HepG2 (cell line): ENCODE measurements around the gene ADAMTS13. TPM values are rescaled to one million over a fixed set of nuclear protein-coding genes. Genes with fewer than 3 reads are reported as not detected.

Source experiments
- AHDC1 ChIP-seq: sonication (generic); formaldehyde crosslinking; IDR thresholded peaks from 2 replicates; pipeline ENCODE4 v1.5.1; 2020; ENCODE audit warnings: mild to moderate bottlenecking, missing genetic modification reagents, borderline replicate concordance
- BCL6 ChIP-seq: IDR thresholded peaks from 2 replicates; pipeline ENCODE4 v1.6.1; 2016; ENCODE audit warnings: missing genetic modification reagents, missing compliant biosample characterization
- PHF21A ChIP-seq: sonication (generic); formaldehyde crosslinking; IDR thresholded peaks from 2 replicates; pipeline ENCODE4 v1.5.0; 2020; ENCODE audit warnings: mild to moderate bottlenecking, missing genetic modification reagents
- PLSCR1 ChIP-seq: sonication (generic); formaldehyde crosslinking; IDR thresholded peaks from 2 replicates; pipeline ENCODE4 v1.5.0; 2020; ENCODE audit warnings: missing genetic modification reagents, mild to moderate bottlenecking, borderline replicate concordance
- RARA ChIP-seq: IDR thresholded peaks from 2 replicates; pipeline ENCODE4 v1.6.1; 2016; ENCODE audit warnings: missing genetic modification reagents, missing compliant biosample characterization
- REL ChIP-seq: sonication (generic); formaldehyde crosslinking; conservative IDR thresholded peaks from 2 replicates; pipeline ENCODE4 v1.8.0; 2022; ENCODE audit warnings: mild to moderate bottlenecking, missing genetic modification reagents, moderate library complexity
- SALL1 ChIP-seq: sonication (generic); formaldehyde crosslinking; IDR thresholded peaks from 2 replicates; pipeline ENCODE4 v1.8.0; 2022; ENCODE audit warnings: mild to moderate bottlenecking, missing genetic modification reagents
- SATB2 ChIP-seq: sonication (generic); formaldehyde crosslinking; IDR thresholded peaks from 2 replicates; pipeline ENCODE4 v1.5.0; 2020; ENCODE audit warnings: missing genetic modification reagents
- SOX6 ChIP-seq, 2 experiments: fragments of 450-650 bp in 1 of 2; sonication (generic) in 1 of 2; formaldehyde crosslinking in 1 of 2; IDR thresholded peaks; 2 replicates each; pipeline versions ENCODE4 v1.4.0 to v1.6.1; 2017 to 2020; ENCODE audit warnings: antibody characterized with exemption in 1 of 2, mild to moderate bottlenecking in 1 of 2, missing genetic modification reagents in 1 of 2
- STAG1 ChIP-seq: sonication (generic); formaldehyde crosslinking; IDR thresholded peaks from 2 replicates; pipeline ENCODE4 v1.4.0; 2020; ENCODE audit warnings: missing genetic modification reagents
- XBP1 ChIP-seq: sonication (generic); formaldehyde crosslinking; IDR thresholded peaks from 2 replicates; pipeline ENCODE4 v1.5.0; 2020; ENCODE audit warnings: missing genetic modification reagents
- ZNF143 ChIP-seq: sonication (generic); formaldehyde crosslinking; IDR thresholded peaks from 2 replicates; pipeline ENCODE4 v1.4.0; 2020; ENCODE audit warnings: missing genetic modification reagents
- ZNF264 ChIP-seq: sonication (generic); formaldehyde crosslinking; IDR thresholded peaks from 2 replicates; pipeline ENCODE4 v1.4.0; 2020; ENCODE audit warnings: missing genetic modification reagents
- ZNF329 ChIP-seq: sonication (generic); formaldehyde crosslinking; IDR thresholded peaks from 2 replicates; pipeline ENCODE4 v1.9.0; 2021; ENCODE audit warnings: low read depth, mild to moderate bottlenecking, missing genetic modification reagents
- ZNF350 ChIP-seq: sonication (generic); formaldehyde crosslinking; IDR thresholded peaks from 2 replicates; pipeline ENCODE4 v1.4.0; 2020; ENCODE audit warnings: mild to moderate bottlenecking, low read depth, missing genetic modification reagents, borderline replicate concordance
- ZNF687 ChIP-seq: sonication (generic); formaldehyde crosslinking; IDR thresholded peaks from 2 replicates; pipeline ENCODE4 v1.5.1; 2020; ENCODE audit warnings: mild to moderate bottlenecking, missing genetic modification reagents, moderate library complexity
- ZNF740 ChIP-seq: sonication (generic); formaldehyde crosslinking; IDR thresholded peaks from 2 replicates; pipeline ENCODE4 v1.4.0; 2020; ENCODE audit warnings: missing genetic modification reagents
- ZNF780A ChIP-seq: sonication (generic); formaldehyde crosslinking; IDR thresholded peaks from 2 replicates; pipeline ENCODE4 v1.8.0; 2022; ENCODE audit warnings: mild to moderate bottlenecking, missing genetic modification reagents, moderate library complexity
- polyA plus RNA-seq, 8 experiments: library from polyadenylated mRNA; depleted of rRNA in 3 of 8; stranded (reverse) in 7 of 8; unstranded in 1 of 8; fragments of >200 nt; fragmentation: Illumina TruSeq in 4 of 8; extraction: Trizol in 4 of 8; gene quantifications; 2 replicates each; pipeline versions ENCODE4 v1.2.1 to v1.2.3, GENCODE V29; 2011 to 2016; ENCODE audit warnings: low read depth in 4 of 8, missing spikeins in 1 of 8, mixed read lengths in 1 of 8; ENCODE audit not compliant: insufficient read depth in 1 of 8
- total RNA-seq, 5 experiments: library from RNA; depleted of rRNA; stranded (reverse); fragments of >200 nt; fragmentation: Illumina TruSeq; extraction: Trizol; gene quantifications; 2 replicates each; pipeline ENCODE4 v1.2.3, GENCODE V29; 2016; ENCODE audit warnings: low read depth in 1 of 5

The ADAMTS13 gene
- total and polyA plus RNA-seq, 2 of the 13 experiments (the other 11 are each of a cell fraction or from before 2014, with no cell fraction given), result 0.91 to 4.5 TPM

- TF ChIP-seq ZNF687 (CRISPR knock-in tag), result peak; percentile 65
- TF ChIP-seq RARA (CRISPR knock-in tag), result peak; percentile 57
- TF ChIP-seq REL (CRISPR knock-in tag), result no peak
- TF ChIP-seq SALL1 (CRISPR knock-in tag), result peak; percentile 33; the same call in 1 of the 2 replicates
- 0 out of 2 replicates have a peak, but pooled peaks have one; percentile 4 for TF ChIP-seq SATB2
- peak; percentile 57; the same call in 1 of the 2 replicates for TF ChIP-seq ZNF350
- 0 out of 2 replicates have a peak, but pooled peaks have one; percentile 2 for TF ChIP-seq STAG1 (CRISPR knock-in tag)
- TF ChIP-seq PHF21A (CRISPR knock-in tag), result peak; percentile 82
- TF ChIP-seq ZNF264, result no peak
- no peak for TF ChIP-seq AHDC1
- TF ChIP-seq XBP1 (CRISPR knock-in tag), result no peak
- TF ChIP-seq SOX6 (IDR thresholded peaks at IDR 0.05), result no peak
- TF ChIP-seq SOX6 (CRISPR knock-in tag; IDR thresholded peaks at IDR 0.05), result peak; percentile 56; the same call in 1 of the 2 replicates
- no peak for TF ChIP-seq ZNF740
- TF ChIP-seq ZNF780A, result no peak
- no peak for TF ChIP-seq ZNF329 (CRISPR knock-in tag)
- TF ChIP-seq ZNF143 (CRISPR knock-in tag), result peak; percentile 61
- no peak for TF ChIP-seq PLSCR1
- 0 out of 2 replicates have a peak, but pooled peaks have one; percentile 10 for TF ChIP-seq BCL6
These were observed 56.1 kb downstream of the ADAMTS13 start (continued) for GRCh38 chr9:133477992-133478850.
